Spleen (tissue), 11 donors: ENCODE measurements around the gene IBA57. TPM values are rescaled to one million over a fixed set of nuclear protein-coding genes. Genes with fewer than 3 reads are reported as not detected.
A peak's percentile ranks its signal among the peaks of the same experiment; 100 is the strongest.

ENCODE experiments used
- DNase-seq: peaks from one replicate; pipeline ENCODE4 v3.0.0-alpha.2; 2020
- H3K27ac ChIP-seq, 8 donors: fragments of 200-600 bp; sonication (generic) in 7 of 8; 1 replicate in 4 of 8; 2 replicates in 4 of 8; pipeline versions ENCODE4 v1.5.0 to v1.8.0; 2016 to 2021; ENCODE audit warnings: inconsistent platforms in 4 of 8, mild to moderate bottlenecking in 4 of 8, moderate library complexity in 1 of 8
- H3K27me3 ChIP-seq, 7 donors: fragments of 200-600 bp; sonication (generic) in 6 of 7; replicated peaks in 1 of 7; 1 replicate in 4 of 7; 2 replicates in 3 of 7; pipeline versions ENCODE4 v1.5.0 to v1.8.0; 2016 to 2021; ENCODE audit warnings: inconsistent platforms in 3 of 7, mild to moderate bottlenecking in 1 of 7
- H3K36me3 ChIP-seq, 6 donors: fragments of 200-600 bp; sonication (generic) in 5 of 6; 1 replicate in 4 of 6; 2 replicates in 2 of 6; pipeline versions ENCODE4 v1.5.0 to v1.8.0; 2016 to 2021; ENCODE audit warnings: inconsistent platforms in 2 of 6
- H3K4me1 ChIP-seq, 6 donors: fragments of 200-600 bp; sonication (generic) in 5 of 6; 1 replicate in 3 of 6; 2 replicates in 3 of 6; pipeline versions ENCODE4 v1.5.0 to v1.8.0; 2016 to 2021; ENCODE audit warnings: inconsistent platforms in 3 of 6
- H3K4me3 ChIP-seq, 8 donors: fragments of 200-600 bp; sonication (generic) in 7 of 8; 1 replicate in 4 of 8; 2 replicates in 4 of 8; pipeline versions ENCODE4 v1.5.0 to v1.8.0; 2016 to 2021; ENCODE audit warnings: inconsistent platforms in 4 of 8, mild to moderate bottlenecking in 4 of 8, moderate library complexity in 2 of 8
- H3K9me3 ChIP-seq, 8 donors: fragments of 200-600 bp; sonication (generic) in 7 of 8; 1 replicate in 4 of 8; 2 replicates in 4 of 8; pipeline versions ENCODE4 v1.5.0 to v1.8.0; 2016 to 2021; ENCODE audit warnings: inconsistent platforms in 4 of 8
- CTCF ChIP-seq, 11 experiments: fragments of 200-600 bp in 7 of 11; fragments of 450-650 bp in 4 of 11; sonication (generic) in 4 of 11; IDR thresholded peaks in 8 of 11; conservative IDR thresholded peaks in 3 of 11; 1 replicate in 7 of 11; 2 replicates in 4 of 11; pipeline versions ENCODE4 v1.4.0 to v1.8.0; 2016 to 2021; ENCODE audit warnings: antibody characterized with exemption in 11 of 11, inconsistent platforms in 4 of 11, mild to moderate bottlenecking in 1 of 11
- POLR2A ChIP-seq, 3 donors: fragments of 450-650 bp; IDR thresholded peaks; one replicate each; pipeline ENCODE4 v1.5.1; 2017; ENCODE audit warnings: antibody characterized with exemption in 3 of 3, mild to moderate bottlenecking in 1 of 3
- POLR2AphosphoS5 ChIP-seq, 3 donors: sonication (generic); formaldehyde crosslinking; IDR thresholded peaks; one replicate each; pipeline ENCODE4 v1.5.1; 2017; ENCODE audit warnings: antibody characterized with exemption in 3 of 3
- WGBS, 5 donors: extraction: QIAGEN DNeasy Blood & Tissue Kit in 3 of 5; methylation state at CpG; one replicate each; pipeline versions ENCODE4 v1.1.5 to v1.1.7; 2013 to 2018; 5-methylcytosine and 5-hydroxymethylcytosine counted together
- intact Hi-C: fragments of 100-400 bp; cut with DNase I; formaldehyde crosslinking; loops from one replicate; pipeline ENCODE4 v1.15.0; 2023; ENCODE audit warnings: low total_unique reads
- polyA plus RNA-seq, 3 donors: library from polyadenylated mRNA; stranded (reverse); fragments of 200-250 nt; gene quantifications; one replicate each; pipeline ENCODE4 v1.2.1, GENCODE V29; 2013
- total RNA-seq, 7 donors: library from RNA; depleted of rRNA in 3 of 7; stranded (reverse); fragments of >200 nt in 3 of 7; fragmentation: NEBNext Ultra II Directional in 4 of 7; extraction: Animal tissue kit (Norgen Biotek cat#: 25700) in 4 of 7; gene quantifications; one replicate each; pipeline versions ENCODE4 v1.1.0 to v1.2.1, GENCODE V29; 2016 to 2021
- donor health status: healthy with polysubstance abuse.
- donor health status: DM: no; HTN: no; CAD: no; lungs with moderate emphysema.
- donor health status: DM: no; HTN: no; CAD: no.
- donor health status: Bipolar disorder and iron deficiency.
- donor health status: healthy.
- donor health status: DM: no; HTN: no; CAD: no.
- donor health status: DM: yes; HTN: yes; CAD: no.

The IBA57 gene
- total and polyA plus RNA-seq, 10 donors = 0.59 to 14.7 (median 9.3) TPM

DNA sequence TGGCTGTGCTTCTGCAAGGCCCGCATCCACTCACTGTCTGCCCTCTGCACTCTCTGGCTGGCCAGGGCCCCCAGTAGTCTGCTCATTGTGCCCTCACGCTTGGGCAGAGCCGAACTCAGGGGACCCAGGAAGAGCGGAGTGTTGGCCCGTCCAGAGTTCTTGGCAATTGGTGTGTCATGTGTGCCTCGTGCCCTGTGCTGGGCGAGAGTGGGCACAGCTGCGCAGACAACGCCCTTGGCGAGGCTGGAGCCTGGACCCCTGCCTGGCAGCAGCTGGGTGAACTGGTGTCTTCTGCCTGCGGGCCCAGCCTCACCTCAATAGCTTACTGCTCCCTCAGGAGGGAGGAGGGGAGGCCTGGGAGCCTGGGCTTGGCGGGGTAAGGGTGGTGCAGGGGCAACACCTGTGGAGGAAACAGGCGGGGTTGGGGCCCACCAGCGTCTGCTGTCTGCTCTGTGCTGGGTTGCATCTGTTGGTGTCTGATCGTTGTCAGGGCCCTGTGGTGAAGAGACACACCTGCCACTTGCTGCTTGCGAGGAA, 23.4 kb upstream of the IBA57 start:
- Histone ChIP-seq H3K4me1 (peaks cover 28 to 88% (median 63%) of the 10 kb centered on the region in 6 donors), H3K4me3 (peak overlapping the region in 6 of 8 donors; percentile 74 to 90 (median 80)), H3K9me3 (no peaks in the 10 kb centered on the region), H3K27me3 (no peaks in the 10 kb centered on the region), H3K36me3 (peaks cover 0 to 52% (median 21%) of the 10 kb centered on the region in 6 donors), H3K27ac (peak overlapping the region in 7 of 8 donors; percentile 36 to 99 (median 98))
- intact Hi-C loops = no loop called here
- DNase-seq = peak; percentile 82
- TF ChIP-seq POLR2AphosphoS5 (IDR thresholded peaks at IDR 0.05) (peak in 1 of 3 donors; percentile 32), POLR2A (IDR thresholded peaks at IDR 0.05) (no peak)
- 71 to 81% (median 76%) methylated on average over 10 to 16 of the region's 16 CpGs for WGBS, 5 donors

GRCh38 chr1:228142701-228143136, 22.9 kb upstream of the IBA57 start:
- Histone ChIP-seq H3K4me3 (peak overlapping the region in 1 of 8 donors; percentile 90), H3K36me3 (peaks cover 0 to 57% (median 26%) of the 10 kb centered on the region in 6 donors), H3K27me3 (no peaks in the 10 kb centered on the region), H3K27ac (peak overlapping the region in 5 of 8 donors; percentile 36 to 99 (median 98)), H3K9me3 (no peaks in the 10 kb centered on the region), H3K4me1 (peaks cover 28 to 88% (median 61%) of the 10 kb centered on the region in 6 donors)
- 71 to 91% (median 80%) methylated on average over 7 to 11 of the region's 11 CpGs for WGBS, 5 donors
- TF ChIP-seq POLR2AphosphoS5 (IDR thresholded peaks at IDR 0.05) (no peak), POLR2A (IDR thresholded peaks at IDR 0.05) (no peak), CTCF (IDR thresholded peaks at IDR 0.05 in 8 of 11, conservative IDR thresholded peaks at IDR 0.05 in 3 of 11) (no peak)
- intact Hi-C loops = no loop called here
- DNase-seq = no peak

GRCh38 chr1:228143480-228144192, 22.0 kb upstream of the IBA57 start:
- DNase-seq = no peak
- TF ChIP-seq POLR2A (IDR thresholded peaks at IDR 0.05) (no peak), CTCF (IDR thresholded peaks at IDR 0.05 in 8 of 11, conservative IDR thresholded peaks at IDR 0.05 in 3 of 11) (no peak), POLR2AphosphoS5 (IDR thresholded peaks at IDR 0.05) (no peak)
- peaks cover 0 to 66% (median 35%) of the 10 kb centered on the region in 6 donors for H3K36me3 ChIP-seq
- H3K27me3 ChIP-seq = no peaks in the 10 kb centered on the region
- intact Hi-C loops = no loop called here
- H3K4me3 ChIP-seq = no peak overlapping the region
- 91 to 94% (median 91%) methylated on average over 12 of the region's 12 CpGs for WGBS, 5 donors
- H3K9me3 ChIP-seq = no peaks in the 10 kb centered on the region
- H3K27ac ChIP-seq = peak overlapping the region in 1 of 8 donors; percentile 99
- peaks cover 36 to 90% (median 66%) of the 10 kb centered on the region in 6 donors for H3K4me1 ChIP-seq

DNA sequence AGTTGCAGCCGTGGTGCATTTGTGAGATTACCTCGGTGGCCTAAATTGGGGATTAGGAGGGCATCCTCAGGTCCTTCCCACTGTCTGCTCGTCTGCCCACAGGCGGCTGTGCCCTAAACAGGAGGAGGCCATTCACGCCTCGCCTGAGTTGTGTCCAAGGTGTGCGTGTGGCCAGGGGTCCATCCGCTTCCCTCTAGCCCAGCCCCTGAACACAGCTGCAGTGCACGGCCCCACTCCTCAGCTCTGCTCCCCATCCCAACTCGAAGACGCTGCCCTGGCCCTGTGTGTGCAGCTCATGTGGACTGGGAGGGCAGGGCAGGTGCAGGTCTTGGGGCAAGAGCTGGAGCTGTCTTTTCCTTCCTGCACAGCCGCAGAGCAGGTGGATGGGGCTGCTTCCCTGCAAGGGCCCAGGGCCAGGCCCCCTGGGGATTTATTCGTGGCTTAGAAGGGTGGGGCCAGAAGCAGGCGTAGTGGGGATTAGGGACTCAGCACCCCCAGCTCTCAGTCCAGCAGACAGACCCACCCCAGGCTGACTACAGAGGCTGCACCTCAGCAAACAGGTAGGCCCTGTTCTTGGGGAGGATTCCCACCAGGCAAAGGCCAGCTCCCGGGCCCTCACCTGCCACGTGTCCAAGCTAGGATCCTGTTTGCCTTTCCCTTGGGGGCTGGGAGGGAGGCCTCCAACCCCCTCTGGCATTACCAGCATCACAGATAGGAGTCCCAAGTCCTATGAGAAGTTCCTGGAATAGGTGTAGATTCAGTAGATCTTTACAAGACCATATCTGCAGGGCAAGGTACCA, 21.2 kb upstream of the IBA57 start:
- Histone ChIP-seq H3K27me3 (no peaks in the 10 kb centered on the region), H3K9me3 (no peaks in the 10 kb centered on the region), H3K4me1 (peaks cover 43 to 90% (median 72%) of the 10 kb centered on the region in 6 donors), H3K36me3 (peaks cover 0 to 74% (median 42%) of the 10 kb centered on the region in 6 donors), H3K27ac (no peak overlapping the region), H3K4me3 (no peak overlapping the region)
- 70 to 84% (median 80%) methylated on average over 10 to 16 of the region's 16 CpGs for WGBS, 5 donors
- intact Hi-C loops = no loop called here
- no peak for DNase-seq
- TF ChIP-seq CTCF (IDR thresholded peaks at IDR 0.05 in 8 of 11, conservative IDR thresholded peaks at IDR 0.05 in 3 of 11) = no peak
- peak in 1 of 3 donors; percentile 14 for TF ChIP-seq POLR2AphosphoS5 (IDR thresholded peaks at IDR 0.05)
